ENCODE data around the gene PHF13. TPM values are rescaled to one million over a fixed set of nuclear protein-coding genes. Genes with fewer than 3 reads are reported as not detected.

Gene PHF13
- total RNA-seq, 1 experiment from 2014 or later, result 55.8 TPM

GRCh38 chr1:6570987-6571386 lies 42.5 kb upstream of the PHF13 start:
- Histone ChIP-seq H3K9ac (ENCODE audit: extremely low read depth, insufficient read length, low read length) (no peak overlapping the region), H2BK5ac (ENCODE audit: insufficient read length, low read length) (no peak overlapping the region), H2BK20ac (ENCODE audit: low read depth, low read length, poor library complexity, severe bottlenecking) (no peak overlapping the region), H4K20me1 (ENCODE audit: control insufficient read depth, insufficient read depth, insufficient read length) (no peaks in the 10 kb centered on the region), H4K5ac (ENCODE audit: insufficient read length, low read depth, low read length) (no peak overlapping the region), H3K79me1 (ENCODE audit: insufficient read depth, low read depth, low read length, poor library complexity, severe bottlenecking) (no peaks in the 10 kb centered on the region), H2AK5ac (ENCODE audit: insufficient read length, low read length) (no peak overlapping the region), H4K91ac (ENCODE audit: insufficient read length, low read depth, low read length) (no peak overlapping the region), H3K56ac (ENCODE audit: insufficient read length, low read depth, low read length) (no peak overlapping the region), H3K27me3 (ENCODE audit: insufficient read depth, low read length) (0 out of 2 replicates have a peak, but pooled peaks cover 2% of the 10 kb centered on the region), H3K18ac (ENCODE audit: insufficient read length, low read depth, low read length) (no peak overlapping the region), H3K4ac (ENCODE audit: low read depth, low read length) (no peak overlapping the region), H3K23me2 (ENCODE audit: insufficient read length, low read depth, low read length, poor library complexity, severe bottlenecking) (no peaks in the 10 kb centered on the region), H2AFZ (ENCODE audit: low read length) (no peak overlapping the region), H3K23ac (ENCODE audit: insufficient read length, low read depth, low read length) (no peak overlapping the region), H2BK12ac (ENCODE audit: insufficient read length, low read depth, low read length) (no peak overlapping the region), H3K4me2 (ENCODE audit: insufficient read depth, insufficient read length, low read length) (no peak overlapping the region), H3T11ph (ENCODE audit: low read length) (no peak overlapping the region), H3K14ac (ENCODE audit: insufficient read depth, low read length) (no peak overlapping the region), H3K4me1 (ENCODE audit: insufficient read depth, low read length) (no peaks in the 10 kb centered on the region; the same call in 1 of the 2 replicates), H3K9me3 (ENCODE audit: control insufficient read depth, low read depth, low read length) (no peaks in the 10 kb centered on the region), H4K8ac (replicated peaks; ENCODE audit: insufficient read length, low read depth, low read length) (no peak overlapping the region), H2BK15ac (ENCODE audit: low read depth, low read length) (no peak overlapping the region), H3K27ac (ENCODE audit: insufficient read length, low read depth, low read length) (no peak overlapping the region), H2BK120ac (ENCODE audit: low read depth, low read length, poor library complexity, severe bottlenecking) (no peak overlapping the region), H3K79me2 (ENCODE audit: insufficient read depth, low read length) (no peaks in the 10 kb centered on the region)
- WGBS (ENCODE audit: extremely low coverage, insufficient read length, low lambda C conversion rate), result no CpG with 5 or more reads among the region's 5 CpGs
- Mint-ChIP-seq H3K36me3 (ENCODE audit: insufficient read depth in 1 of 3, low read depth in 3 of 3) (no peaks in the 10 kb centered on the region), H3K4me1 (peaks cover 6 to 8% of the 10 kb centered on the region in 2 experiments), H3K9me3 (peaks cover 4% of the 10 kb centered on the region in 2 experiments; a peak in 2 of 5 replicates), H3K4me3 (no peak overlapping the region), H3K27ac (no peak overlapping the region), H3K27me3 (ENCODE audit: low read depth) (peaks cover 60% of the 10 kb centered on the region)
- DNase-seq, result no peak
- TF ChIP-seq CTCF (conservative IDR thresholded peaks at IDR 0.05), result no peak
